Testis (tissue), 2 donors: ENCODE results near the gene ERC2.

Experiments
- CTCF ChIP-seq, 3 experiments: fragments of 450-650 bp in 2 of 3; fragments of 200-600 bp in 1 of 3; sonication (generic) in 1 of 3; IDR thresholded peaks; one replicate each; pipeline ENCODE4 v1.5.1; 2016 to 2019; ENCODE audit warnings: antibody characterized with exemption in 3 of 3, mild to moderate bottlenecking in 2 of 3, moderate library complexity in 1 of 3
- POLR2A ChIP-seq: fragments of 450-650 bp; IDR thresholded peaks from one replicate; pipeline ENCODE4 v1.6.1; 2017; ENCODE audit warnings: antibody characterized with exemption, mild to moderate bottlenecking, moderate library complexity

GRCh38 chr3:55512571-55513343 is 955.5 kb downstream of the ERC2 start:
- TF ChIP-seq CTCF (IDR thresholded peaks at IDR 0.05) (no peak), POLR2A (no peak)
